Peyer's patch (tissue), 4 donors: ENCODE measurements around the gene MPDZ.

Experiments used
- CTCF ChIP-seq, 6 experiments: fragments of 450-650 bp in 4 of 6; fragments of 200-600 bp in 2 of 6; sonication (generic) in 1 of 6; IDR thresholded peaks; one replicate each; pipeline ENCODE4 v1.5.1; 2017 to 2019; ENCODE audit warnings: antibody characterized with exemption in 6 of 6, mild to moderate bottlenecking in 3 of 6, moderate library complexity in 1 of 6
- POLR2A ChIP-seq, 2 donors: fragments of 450-650 bp; IDR thresholded peaks; one replicate each; pipeline ENCODE4 v1.5.1; 2017; ENCODE audit warnings: antibody characterized with exemption in 2 of 2, mild to moderate bottlenecking in 2 of 2, moderate library complexity in 2 of 2

- no peak for TF ChIP-seq CTCF (IDR thresholded peaks at IDR 0.05)
- TF ChIP-seq POLR2A (IDR thresholded peaks at IDR 0.05): no peak
Measured at GRCh38 chr9:13234932-13235331, 44.6 kb downstream of the MPDZ start.
